GM21381 (cell line): ENCODE measurements around the gene F5.

Experiments used
- ATAC-seq: cut with Tn5 transposase; IDR thresholded peaks from one replicate; pipeline ENCODE4 v1.9.1; 2021; ENCODE audit warnings: mild to moderate bottlenecking, moderate library complexity; ENCODE audit not compliant: unreplicated experiment

F5 gene

DNA sequence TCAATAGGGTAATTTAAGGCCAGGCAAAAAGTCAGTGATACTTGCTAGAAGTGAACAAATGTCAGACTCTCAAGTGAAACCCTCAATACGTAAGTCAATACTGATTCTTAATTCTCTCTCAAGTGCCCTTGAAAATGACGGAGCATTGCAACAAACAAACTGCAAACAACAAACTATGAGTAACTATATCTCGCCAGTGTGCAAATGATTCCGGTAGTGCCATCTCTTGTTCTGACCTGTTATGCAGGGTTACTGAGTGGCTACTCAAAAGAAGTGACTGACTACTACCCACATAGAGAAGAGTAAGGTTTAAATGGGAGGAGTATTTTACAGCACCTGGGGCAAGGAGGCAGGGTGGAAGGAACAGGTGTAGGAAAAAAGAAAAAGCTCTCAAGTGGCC, 102.2 kb downstream of the F5 start:
- ATAC-seq, result no peak

DNA sequence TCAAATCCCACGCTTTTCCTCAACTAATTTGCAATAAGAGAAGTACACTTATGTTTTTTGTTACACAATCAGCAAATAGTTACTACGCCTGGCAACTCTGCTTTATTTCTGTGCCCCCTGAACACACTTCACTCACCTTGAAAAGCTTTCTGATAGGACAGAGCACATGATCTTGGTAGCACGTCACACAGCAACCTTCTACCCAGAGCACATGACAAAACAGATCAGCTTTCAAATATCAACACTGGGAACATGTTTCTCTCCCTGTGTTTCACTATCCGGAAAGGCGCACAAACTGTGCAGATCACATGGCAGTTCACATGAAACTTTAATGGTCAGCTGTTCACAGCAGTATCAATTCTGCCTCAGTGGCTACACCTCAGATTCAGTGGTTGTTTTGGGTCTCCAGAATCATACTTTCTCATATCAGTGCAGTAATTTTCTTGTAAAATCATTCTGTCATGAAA, 102.7 kb downstream of the F5 start:
- no peak for ATAC-seq

DNA sequence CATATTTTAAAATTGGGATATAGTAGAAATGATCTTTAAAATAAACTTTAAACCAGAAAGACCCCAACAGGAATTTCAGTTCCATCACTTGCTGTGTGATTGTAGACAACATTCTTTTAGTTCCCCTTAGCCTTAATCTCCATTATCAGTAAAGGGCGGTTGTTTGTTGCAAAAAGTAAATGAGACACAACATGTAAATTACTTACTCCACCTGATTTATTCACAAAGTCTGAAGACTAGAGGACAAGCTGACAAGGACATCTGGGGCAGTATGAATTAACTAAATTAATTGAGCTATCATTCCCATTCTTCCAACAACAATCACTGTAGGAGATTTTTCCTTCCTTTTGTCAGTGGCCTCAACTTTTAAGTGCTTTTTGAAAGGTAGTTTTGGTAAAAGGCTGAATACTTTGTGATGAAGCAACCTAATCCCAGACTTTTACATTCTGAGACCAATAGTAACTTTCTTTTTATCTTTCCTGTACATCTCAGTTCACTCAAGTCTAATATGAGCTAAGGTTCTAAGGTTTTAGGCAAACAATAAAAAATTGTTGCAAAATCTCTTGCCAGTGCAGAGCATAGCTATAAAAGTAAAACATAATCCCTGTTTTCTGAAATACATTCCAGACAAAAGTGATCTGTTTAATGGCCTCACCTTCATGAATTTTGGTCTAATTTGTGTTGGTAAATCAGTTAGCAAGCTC, 106.8 kb downstream of the F5 start:
- ATAC-seq, result no peak

DNA sequence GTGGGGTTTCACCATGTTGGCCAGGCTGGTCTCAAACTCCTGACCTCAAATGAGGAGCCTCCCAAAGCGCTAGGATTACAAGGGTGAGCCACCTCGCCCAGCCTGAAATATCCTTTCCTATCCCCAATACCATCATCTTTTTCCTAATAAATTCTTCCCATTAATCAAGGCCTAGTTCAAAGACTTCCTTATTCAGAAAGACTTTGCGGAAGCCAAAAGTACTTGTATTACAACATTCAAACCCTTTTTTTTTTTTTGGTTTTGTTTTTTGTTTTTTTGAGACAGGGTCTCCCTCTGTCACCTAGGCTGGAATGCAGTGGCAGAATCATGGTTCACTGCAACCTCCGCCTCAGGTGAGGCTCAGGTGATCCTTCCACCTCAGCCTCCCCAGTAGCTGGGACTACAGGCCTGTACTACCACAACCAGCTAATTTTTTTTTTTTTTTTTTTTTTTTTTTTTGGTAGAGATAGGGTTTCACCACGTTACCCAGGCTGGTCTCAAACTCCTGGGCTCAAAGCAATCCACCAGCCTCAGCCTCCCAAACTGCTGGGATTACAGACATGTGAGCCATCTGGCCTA, 108.1 kb downstream of the F5 start:
- no peak for ATAC-seq

DNA sequence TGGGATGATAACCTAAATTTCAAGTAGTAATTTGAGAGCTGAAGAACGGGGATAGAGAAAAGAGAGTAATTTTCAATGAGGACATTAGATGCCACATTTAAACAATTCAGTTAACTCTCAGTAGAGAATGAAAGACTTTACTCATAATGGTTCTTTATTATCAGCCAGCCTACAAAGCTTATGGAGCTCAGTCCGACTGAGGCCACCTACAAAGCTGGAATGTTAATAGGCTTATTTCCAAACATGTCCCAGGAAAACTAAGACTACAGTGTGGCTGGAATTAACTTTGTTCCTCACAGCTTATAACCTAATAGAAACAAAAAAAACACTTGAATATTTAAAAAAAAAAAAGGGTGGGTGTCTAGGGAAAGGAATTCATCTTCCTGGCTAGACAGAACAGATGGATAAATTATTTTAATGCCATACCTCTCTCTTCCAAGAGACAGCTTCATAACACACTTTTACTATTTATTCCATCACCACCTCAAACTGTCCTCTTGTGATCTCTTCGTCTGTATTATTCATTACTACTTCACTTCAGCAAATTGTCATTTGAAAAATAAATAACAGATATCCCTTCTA, 110.4 kb downstream of the F5 start:
- no peak for ATAC-seq

DNA sequence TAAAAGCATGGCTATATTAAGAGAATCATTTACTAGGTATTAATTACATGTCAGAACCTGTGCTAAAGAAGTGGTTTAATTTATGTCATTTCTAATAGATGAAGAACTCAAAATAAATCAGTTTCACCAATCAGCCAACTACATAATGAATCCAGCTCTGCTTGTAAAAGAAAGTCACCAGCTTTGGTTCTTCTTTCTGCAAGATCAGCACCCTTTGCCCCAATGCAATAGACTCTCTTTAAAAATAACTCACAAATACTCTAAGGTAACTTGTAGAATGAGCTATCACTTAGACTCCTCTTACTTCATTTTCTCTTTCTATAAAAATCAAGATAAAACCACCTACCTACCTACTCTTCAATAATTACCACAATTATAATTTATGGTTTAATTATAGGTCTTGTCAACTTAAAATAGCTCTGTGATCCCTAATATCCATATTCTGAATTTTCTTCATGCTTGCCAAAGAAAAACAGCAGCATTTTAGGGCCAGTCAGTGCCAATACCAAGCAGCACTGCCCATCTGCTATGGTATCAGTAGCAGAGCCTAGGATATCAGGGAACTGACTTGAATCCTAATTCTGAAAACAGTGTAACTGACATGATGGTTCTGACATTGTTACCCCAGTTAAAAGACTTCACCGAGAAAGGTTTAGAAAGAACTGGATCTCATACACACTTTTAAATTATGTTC, 111.8 kb downstream of the F5 start:
- ATAC-seq, result no peak

DNA sequence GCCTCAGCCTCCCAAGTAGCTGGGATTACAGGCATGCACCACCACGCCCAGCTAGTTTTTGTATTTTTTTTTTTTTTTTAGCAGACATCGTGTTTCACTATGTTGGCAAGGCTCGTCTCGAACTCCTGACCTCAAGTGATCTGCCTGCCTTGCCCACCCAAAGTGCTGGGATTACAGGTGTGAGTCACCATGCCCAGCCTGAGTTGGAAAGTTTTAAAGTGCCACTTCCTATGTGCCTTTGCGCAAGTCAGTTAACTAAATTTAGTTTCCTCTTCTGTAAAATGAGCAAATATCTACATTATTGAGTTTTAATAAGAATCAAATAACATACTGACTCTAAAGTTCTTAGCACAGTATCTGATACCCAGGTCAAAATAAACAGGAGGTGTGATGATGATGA, 112.9 kb downstream of the F5 start:
- ATAC-seq, result no peak

DNA sequence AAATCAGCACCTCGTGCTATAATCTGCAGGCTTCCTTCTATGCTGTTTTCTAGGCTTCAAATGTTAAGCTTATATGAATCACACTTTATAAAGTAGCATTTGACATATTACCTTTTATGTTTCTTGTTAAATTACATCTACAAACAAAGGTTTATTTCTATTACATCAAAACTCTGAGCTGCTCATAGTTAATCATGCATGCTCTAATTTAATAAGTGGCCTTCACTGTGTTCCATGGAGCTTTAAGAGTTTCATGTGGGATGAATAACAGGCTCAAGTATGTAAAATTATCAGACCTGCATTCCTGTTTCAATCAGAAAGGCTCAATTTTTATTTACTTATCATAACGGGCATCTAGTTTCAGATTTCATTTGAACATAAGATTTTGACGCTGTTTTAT, 113.5 kb downstream of the F5 start:
- ATAC-seq, result no peak

DNA sequence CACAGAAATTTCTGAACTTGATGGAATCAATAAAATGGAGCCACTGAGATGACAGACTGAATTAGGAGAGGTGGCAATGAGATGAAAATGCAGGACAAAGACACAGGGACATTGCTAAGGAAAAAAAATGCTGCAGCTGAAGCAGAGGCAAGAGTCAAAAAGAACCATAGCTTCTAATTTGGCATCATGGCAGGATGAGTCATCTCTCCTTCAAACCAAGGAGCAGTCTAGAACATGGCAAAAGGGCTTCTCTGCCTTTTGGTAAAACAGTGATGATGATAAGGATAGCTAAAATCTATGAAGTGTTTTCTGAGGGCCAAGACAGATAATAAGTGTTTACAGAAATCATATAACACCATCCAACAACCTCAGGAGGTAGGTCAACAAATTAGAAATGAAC, 117.3 kb downstream of the F5 start:
- ATAC-seq, result no peak

DNA sequence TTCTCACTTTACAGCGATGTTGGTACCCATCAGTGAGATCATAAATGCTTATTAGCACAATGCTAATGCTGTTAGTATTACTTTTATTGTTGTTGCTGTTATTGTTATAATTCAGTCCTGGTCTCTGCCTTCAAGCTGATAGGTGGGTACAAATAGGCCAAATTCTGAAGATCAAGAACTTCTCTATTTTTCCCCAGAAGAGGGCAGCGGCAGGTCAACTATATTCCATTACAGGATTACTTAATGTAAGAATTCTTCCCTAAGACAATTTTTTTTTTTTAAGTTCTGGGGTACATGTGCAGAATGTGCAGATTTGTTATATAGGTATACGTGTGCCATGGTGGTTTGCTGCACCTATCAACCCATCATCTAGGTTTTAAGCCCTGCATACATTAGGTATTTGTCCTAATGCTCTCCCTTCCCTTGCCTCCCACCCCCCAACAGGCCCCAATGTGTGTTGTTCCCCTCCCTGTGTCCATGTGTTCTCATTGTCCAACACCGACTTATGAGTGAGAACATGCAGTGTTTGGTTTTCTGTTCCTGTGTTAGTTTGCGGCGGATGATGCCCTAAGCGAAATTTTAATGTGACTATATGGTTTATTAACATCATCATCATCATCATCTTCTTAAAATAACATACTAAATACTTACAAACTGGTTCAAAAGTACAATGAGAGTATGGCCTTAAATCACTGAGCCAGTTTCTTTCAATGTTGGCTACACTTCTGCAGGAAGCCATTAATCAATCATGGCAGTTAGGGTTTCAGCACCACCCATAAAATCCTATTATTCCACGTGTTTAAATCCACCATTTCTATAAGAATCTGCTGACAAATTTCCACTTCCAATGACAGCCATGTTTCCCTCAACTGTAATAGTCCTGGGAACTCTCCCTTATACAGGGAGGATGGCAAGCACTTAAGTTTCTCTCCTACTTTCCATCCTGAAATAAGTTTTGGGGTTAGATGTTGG, 119.7 kb downstream of the F5 start:
- no peak for ATAC-seq

DNA sequence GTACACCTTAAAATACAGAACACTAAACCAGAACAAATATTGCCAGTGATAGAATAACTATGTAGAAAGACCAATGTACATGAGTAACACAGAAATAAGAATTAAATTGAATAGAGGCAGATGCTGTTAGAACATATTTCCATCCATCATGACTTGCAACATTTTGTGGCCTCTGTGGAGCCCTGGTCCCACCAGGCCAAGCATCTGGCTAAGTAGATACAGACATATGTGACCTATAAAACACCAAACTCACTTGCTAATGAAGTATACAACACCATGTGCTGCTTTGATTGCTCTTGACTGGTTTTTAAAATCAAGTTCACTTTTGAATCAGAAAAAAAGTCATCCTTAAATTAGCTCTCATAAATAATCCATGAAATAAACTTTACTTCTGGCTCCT, 121.0 kb downstream of the F5 start:
- ATAC-seq, result no peak
